ENCODE data around the gene RAB4A.

The RAB4A gene

GRCh38 chr1:229339520-229339919, 68.6 kb downstream of the RAB4A start:
- DNase-seq = peak in 1 of 14 donors; percentile 22

GRCh38 chr1:229340496-229340895, 69.6 kb downstream of the RAB4A start:
- peak in 1 of 14 donors; percentile 80 for DNase-seq

GRCh38 chr1:229341774-229342655, 71.1 kb downstream of the RAB4A start:
- DNase-seq = peak in 13 of 14 donors; percentile 72 to 93 (median 83)

DNA sequence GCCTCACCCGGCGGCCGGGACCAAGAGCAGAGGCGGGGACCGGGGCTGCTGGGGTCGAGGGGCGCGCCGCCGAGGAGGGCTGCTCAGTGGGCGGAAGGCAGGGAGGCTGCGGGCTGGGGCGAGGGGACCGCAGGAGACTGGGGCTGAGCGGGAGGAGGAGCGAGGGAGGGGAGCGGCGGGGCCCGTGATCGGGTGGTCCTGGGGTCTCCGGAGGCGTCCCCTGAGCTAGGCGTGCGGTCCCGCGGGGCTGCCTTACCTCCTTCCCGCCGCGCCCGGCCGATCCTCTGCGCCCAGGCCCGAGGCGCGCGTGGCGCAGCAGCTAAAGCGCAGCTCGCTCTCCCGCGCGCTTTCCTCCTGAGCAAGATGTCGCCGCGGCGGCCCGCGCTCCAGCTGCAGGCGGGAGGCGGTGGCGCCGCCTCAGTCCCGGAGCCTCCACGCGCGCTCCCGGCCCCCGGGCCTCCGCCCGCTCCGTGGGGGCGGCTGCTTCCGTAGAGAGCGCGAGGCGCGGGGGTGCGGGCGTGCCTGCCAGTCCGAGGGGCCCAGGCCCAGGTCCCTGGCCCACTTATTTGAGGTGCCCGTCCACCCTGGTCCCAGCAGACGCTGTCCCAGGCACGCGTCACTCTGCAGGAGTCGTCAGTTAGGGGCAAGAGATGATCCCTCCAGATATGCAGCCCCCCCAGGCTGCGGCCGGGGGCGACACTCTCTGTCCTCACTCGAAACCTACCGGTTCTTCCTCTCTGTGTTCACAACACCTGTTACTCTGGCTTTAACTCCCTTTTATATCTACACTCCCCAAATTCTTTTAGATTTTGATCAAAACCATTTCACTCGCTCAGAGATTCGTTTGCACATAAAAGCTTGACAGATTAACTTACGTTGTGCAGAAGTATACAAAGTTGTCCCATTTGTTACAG, 72.0 kb downstream of the RAB4A start, which contains the start of gene CCSAP:
Gene CCSAP (minus strand): TSS at position 392 of the 914 bp plus-strand sequence. CDS start 582 bp downstream, outside the sequence.
- DNase-seq = peak in 11 of 14 donors; percentile 28 to 88 (median 73)

- DNase-seq = no peak
These were observed 73.2 kb downstream of the RAB4A start for GRCh38 chr1:229344139-229344538.

DNA sequence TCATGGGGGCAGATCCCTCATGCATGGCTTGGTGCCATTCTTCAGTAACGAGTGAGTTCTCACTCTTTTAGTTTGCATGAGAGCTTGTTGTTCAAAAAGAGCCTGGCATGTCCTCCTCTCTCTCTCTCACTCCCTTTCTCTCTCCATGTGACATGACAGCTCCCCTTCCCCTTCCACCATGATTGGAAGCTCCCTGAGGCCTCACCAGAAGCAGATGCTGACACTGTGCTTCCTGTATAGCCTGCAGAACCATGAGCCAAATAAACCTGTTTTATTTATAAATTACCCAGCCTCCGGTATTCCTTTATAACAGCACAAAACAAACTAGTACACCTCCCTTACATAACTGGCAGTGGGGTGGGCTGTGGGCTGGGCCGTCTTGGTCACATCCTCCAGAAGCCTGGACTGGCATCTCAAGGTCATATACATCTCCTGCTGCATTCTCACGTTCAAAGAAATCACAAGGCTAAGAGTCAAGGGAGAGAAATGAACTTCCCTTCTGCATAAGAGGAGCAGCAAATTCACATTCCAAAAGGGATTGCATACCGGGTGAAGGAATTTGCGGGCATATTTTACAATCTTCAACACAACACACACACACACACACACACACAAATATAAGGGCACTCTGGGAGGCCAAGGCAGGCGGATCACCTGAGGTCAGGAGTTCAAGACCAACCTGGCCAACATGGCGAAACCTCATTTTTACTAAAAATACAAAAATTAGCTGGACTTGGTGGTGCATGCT, 74.2 kb downstream of the RAB4A start:
- no peak for DNase-seq

GRCh38 chr1:229347528-229347927, 76.6 kb downstream of the RAB4A start:
- DNase-seq = no peak

GRCh38 chr1:229349463-229350385, 78.8 kb downstream of the RAB4A start:
- no peak for DNase-seq

DNA sequence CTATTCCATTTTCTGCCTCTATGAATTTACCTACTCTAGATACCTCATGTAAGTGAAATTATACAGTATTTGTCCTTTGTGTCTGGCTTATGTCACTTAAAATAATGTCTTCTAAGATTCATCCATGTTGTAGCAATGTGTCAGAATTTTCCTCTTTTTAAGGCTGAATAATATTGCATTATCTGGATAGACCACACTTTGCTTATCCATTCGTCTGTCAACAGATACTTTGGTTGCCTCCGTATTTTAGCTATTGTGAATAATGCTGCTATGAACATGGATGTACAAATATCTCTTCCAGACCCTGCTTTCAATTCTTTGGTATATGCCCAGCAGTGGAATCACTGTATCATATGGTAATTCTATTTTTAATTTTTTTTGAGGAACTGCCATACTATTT, 82.1 kb downstream of the RAB4A start:
- no peak for DNase-seq

GRCh38 chr1:229354226-229354625, 83.3 kb downstream of the RAB4A start:
- DNase-seq = no peak

All from C1 segment of cervical spinal cord (tissue), 14 donors.